Effector memory CD8-positive, alpha-beta T cell (primary cell): ENCODE data around the gene TAB2.

Source experiments
- ATAC-seq: fragments of 150-1000 bp; cut with Tn5 transposase; replicated peaks from 2 replicates; pipeline ENCODE4 v1.10.0; 2021; ENCODE audit warnings: mild to moderate bottlenecking, moderate library complexity
- DNase-seq, 3 experiments: peaks; one replicate each; pipeline ENCODE4 v3.0.0; 2021
- H3K27ac Mint-ChIP-seq, 2 donors: one replicate each; pipeline ENCODE4 v1.8.0; 2022; ENCODE audit warnings: mild to moderate bottlenecking in 2 of 2, mixed read lengths in 2 of 2, moderate library complexity in 2 of 2
- H3K27me3 Mint-ChIP-seq, 2 donors: one replicate each; pipeline ENCODE4 v1.8.0; 2022; ENCODE audit warnings: mixed read lengths in 2 of 2
- H3K36me3 Mint-ChIP-seq: one replicate; pipeline ENCODE4 v1.8.0; 2022; ENCODE audit warnings: mild to moderate bottlenecking, moderate library complexity, mixed read lengths; ENCODE audit not compliant: insufficient read depth
- H3K4me1 Mint-ChIP-seq, 2 donors: one replicate each; pipeline ENCODE4 v1.8.0; 2022; ENCODE audit warnings: low read depth in 2 of 2, mixed read lengths in 2 of 2
- H3K4me3 Mint-ChIP-seq, 2 donors: one replicate each; pipeline ENCODE4 v1.8.0; 2022; ENCODE audit warnings: mild to moderate bottlenecking in 2 of 2, mixed read lengths in 2 of 2, moderate library complexity in 2 of 2
- H3K9me3 Mint-ChIP-seq, 2 donors: one replicate each; pipeline ENCODE4 v1.8.0; 2022; ENCODE audit warnings: mixed read lengths in 2 of 2

Gene TAB2

GRCh38 chr6:149428606-149429005 is 111.1 kb downstream of the TAB2 start:
- Mint-ChIP-seq H3K36me3 (no peaks in the 10 kb centered on the region), H3K4me3 (no peak overlapping the region), H3K9me3 (no peaks in the 10 kb centered on the region), H3K4me1 (peaks cover 0 to 4% of the 10 kb centered on the region in 2 donors), H3K27ac (peak overlapping the region in 1 of 2 donors; percentile 24), H3K27me3 (peaks cover 1 to 14% of the 10 kb centered on the region in 2 donors)
- no peak for ATAC-seq
- DNase-seq = no peak

GRCh38 chr6:149429427-149430360 is 112.2 kb downstream of the TAB2 start:
- H3K9me3 Mint-ChIP-seq = no peaks in the 10 kb centered on the region
- H3K27ac Mint-ChIP-seq = no peak overlapping the region
- no peak for ATAC-seq
- no peak overlapping the region for H3K4me3 Mint-ChIP-seq
- no peak for DNase-seq
- peaks cover 0 to 10% of the 10 kb centered on the region in 2 donors for H3K27me3 Mint-ChIP-seq
- H3K4me1 Mint-ChIP-seq = peaks cover 0 to 4% of the 10 kb centered on the region in 2 donors
- H3K36me3 Mint-ChIP-seq = no peaks in the 10 kb centered on the region

GRCh38 chr6:149431905-149432775 is 114.6 kb downstream of the TAB2 start:
- peak; percentile 94 for ATAC-seq
- peak; percentile 87 to 90 (median 87) for DNase-seq
- Mint-ChIP-seq H3K27me3 (no peaks in the 10 kb centered on the region), H3K36me3 (no peaks in the 10 kb centered on the region), H3K27ac (no peak overlapping the region), H3K9me3 (no peaks in the 10 kb centered on the region), H3K4me3 (peak overlapping the region in 1 of 2 donors; percentile 53), H3K4me1 (peaks cover 4% of the 10 kb centered on the region in 2 donors)

- H3K27me3 Mint-ChIP-seq = no peaks in the 10 kb centered on the region
- no peak overlapping the region for H3K4me3 Mint-ChIP-seq
- peaks cover 2 to 10% of the 10 kb centered on the region in 2 donors for H3K4me1 Mint-ChIP-seq
- H3K27ac Mint-ChIP-seq = no peak overlapping the region
- no peak for DNase-seq
- H3K36me3 Mint-ChIP-seq = no peaks in the 10 kb centered on the region
- H3K9me3 Mint-ChIP-seq = no peaks in the 10 kb centered on the region
- ATAC-seq = no peak
Observed at GRCh38 chr6:149433405-149433804, 115.9 kb downstream of the TAB2 start.

- Mint-ChIP-seq H3K4me3 (no peak overlapping the region), H3K4me1 (peaks cover 2 to 10% of the 10 kb centered on the region in 2 donors), H3K27ac (no peak overlapping the region), H3K36me3 (no peaks in the 10 kb centered on the region), H3K9me3 (no peaks in the 10 kb centered on the region), H3K27me3 (no peaks in the 10 kb centered on the region)
- DNase-seq (no peak), ATAC-seq (no peak)
Observed at GRCh38 chr6:149433881-149434280, 116.4 kb downstream of the TAB2 start.

GRCh38 chr6:149435919-149436586 is 118.5 kb downstream of the TAB2 start:
- Mint-ChIP-seq H3K9me3 (no peaks in the 10 kb centered on the region), H3K27ac (no peak overlapping the region), H3K4me1 (peaks cover 2 to 10% of the 10 kb centered on the region in 2 donors), H3K4me3 (no peak overlapping the region), H3K36me3 (peaks cover 2% of the 10 kb centered on the region), H3K27me3 (no peaks in the 10 kb centered on the region)
- DNase-seq = no peak
- ATAC-seq = no peak

GRCh38 chr6:149436647-149437046 is 119.1 kb downstream of the TAB2 start:
- ATAC-seq = no peak
- H3K27ac Mint-ChIP-seq = no peak overlapping the region
- H3K4me3 Mint-ChIP-seq = no peak overlapping the region
- DNase-seq = no peak
- peaks cover 2 to 10% of the 10 kb centered on the region in 2 donors for H3K4me1 Mint-ChIP-seq
- no peaks in the 10 kb centered on the region for H3K27me3 Mint-ChIP-seq
- peaks cover 2% of the 10 kb centered on the region for H3K36me3 Mint-ChIP-seq
- no peaks in the 10 kb centered on the region for H3K9me3 Mint-ChIP-seq

GRCh38 chr6:149437212-149437611 is 119.7 kb downstream of the TAB2 start:
- no peaks in the 10 kb centered on the region for H3K27me3 Mint-ChIP-seq
- H3K4me3 Mint-ChIP-seq = no peak overlapping the region
- H3K36me3 Mint-ChIP-seq = peaks cover 2% of the 10 kb centered on the region
- no peak overlapping the region for H3K27ac Mint-ChIP-seq
- DNase-seq = no peak
- H3K4me1 Mint-ChIP-seq = peaks cover 0 to 10% of the 10 kb centered on the region in 2 donors
- H3K9me3 Mint-ChIP-seq = no peaks in the 10 kb centered on the region
- no peak for ATAC-seq

GRCh38 chr6:149438855-149439254 is 121.3 kb downstream of the TAB2 start:
- no peak for DNase-seq
- Mint-ChIP-seq H3K27me3 (no peaks in the 10 kb centered on the region), H3K9me3 (no peaks in the 10 kb centered on the region), H3K4me3 (no peak overlapping the region), H3K36me3 (peaks cover 2% of the 10 kb centered on the region), H3K27ac (peak overlapping the region in 1 of 2 donors; percentile 29), H3K4me1 (peaks cover 0 to 10% of the 10 kb centered on the region in 2 donors)
- no peak for ATAC-seq

- peaks cover 2% of the 10 kb centered on the region for H3K36me3 Mint-ChIP-seq
- peak overlapping the region in 1 of 2 donors; percentile 11 for H3K27ac Mint-ChIP-seq
- no peaks in the 10 kb centered on the region for H3K27me3 Mint-ChIP-seq
- no peaks in the 10 kb centered on the region for H3K9me3 Mint-ChIP-seq
- H3K4me3 Mint-ChIP-seq = no peak overlapping the region
- DNase-seq = no peak
- H3K4me1 Mint-ChIP-seq = peaks cover 0 to 10% of the 10 kb centered on the region in 2 donors
- no peak for ATAC-seq
Observed at GRCh38 chr6:149439626-149440025, 122.1 kb downstream of the TAB2 start.

- H3K4me1 Mint-ChIP-seq = peaks cover 0 to 10% of the 10 kb centered on the region in 2 donors
- no peak for ATAC-seq
- H3K27me3 Mint-ChIP-seq = no peaks in the 10 kb centered on the region
- DNase-seq = no peak
- no peaks in the 10 kb centered on the region for H3K9me3 Mint-ChIP-seq
- peaks cover 2% of the 10 kb centered on the region for H3K36me3 Mint-ChIP-seq
- no peak overlapping the region for H3K4me3 Mint-ChIP-seq
- peak overlapping the region in 1 of 2 donors; percentile 7 for H3K27ac Mint-ChIP-seq
Observed at GRCh38 chr6:149440735-149441671, 123.5 kb downstream of the TAB2 start.

- Mint-ChIP-seq H3K9me3 (no peaks in the 10 kb centered on the region), H3K4me3 (no peak overlapping the region), H3K4me1 (peaks cover 2 to 10% of the 10 kb centered on the region in 2 donors), H3K27ac (no peak overlapping the region), H3K27me3 (no peaks in the 10 kb centered on the region), H3K36me3 (peaks cover 2% of the 10 kb centered on the region)
- no peak for DNase-seq
- no peak for ATAC-seq
Observed at GRCh38 chr6:149441740-149442139, 124.2 kb downstream of the TAB2 start.
